IMR-90 (cell line): ENCODE results near the gene AUTS2. TPM values are rescaled to one million over a fixed set of nuclear protein-coding genes. Genes with fewer than 3 reads are reported as not detected.

ENCODE experiments used
- ATAC-seq: fragments of 200-7000 bp; cut with Tn5 transposase; 2 replicates; pipeline ENCODE4 v1.9.1; 2020; ENCODE audit warnings: low read depth, mild to moderate bottlenecking, moderate library complexity
- BruUV-seq: library from RNA; stranded (reverse); fragments of 400-500 nt; replicated peaks from 2 replicates; lab custom pipeline; 2021; lab: Mats Ljungman, UMichigan
- CTCF ChIA-PET: fragments of 300-600 bp; formaldehyde crosslinking; extraction: SDS; loops from one replicate; lab custom pipeline; 2021; ENCODE audit warnings: antibody characterized with exemption; lab: Yijun Ruan, JAX
- POLR2A ChIA-PET: fragments of 300-600 bp; sonication (Branson Sonifier 250); formaldehyde crosslinking; loops from one replicate; lab custom pipeline; 2022; ENCODE audit warnings: antibody characterized with exemption; ENCODE audit not compliant: unreplicated experiment; lab: Charles Lee
- DNase-seq: peaks from one replicate; pipeline ENCODE4 v3.0.0; 2013
- H2AFZ ChIP-seq: replicated peaks from 2 replicates; pipeline ENCODE3; 2013; ENCODE audit warnings: low read length, mild to moderate bottlenecking; ENCODE audit not compliant: poor library complexity
- H2AK5ac ChIP-seq: 2 replicates; pipeline ENCODE4 v1.6.1; 2013; ENCODE audit warnings: low read depth, low read length, inconsistent platforms
- H2AK9ac ChIP-seq: replicated peaks from 2 replicates; pipeline ENCODE3; 2013; ENCODE audit warnings: mild to moderate bottlenecking, low read depth, low read length, moderate library complexity; ENCODE audit not compliant: poor library complexity
- H2BK120ac ChIP-seq: 2 replicates; pipeline ENCODE4 v1.6.1; 2013; ENCODE audit warnings: low read depth, low read length, inconsistent platforms
- H2BK15ac ChIP-seq: 3 replicates; pipeline ENCODE4 v1.6.1; 2013; ENCODE audit warnings: low read depth, low read length, inconsistent platforms
- H2BK20ac ChIP-seq: 2 replicates; pipeline ENCODE4 v1.6.1; 2013; ENCODE audit warnings: low read depth, mild to moderate bottlenecking, inconsistent platforms, low read length, moderate library complexity
- H2BK5ac ChIP-seq: 2 replicates; pipeline ENCODE4 v1.6.1; 2013; ENCODE audit warnings: mild to moderate bottlenecking, low read depth, low read length, inconsistent platforms; ENCODE audit not compliant: poor library complexity, severe bottlenecking
- H3K14ac ChIP-seq: replicated peaks from 2 replicates; pipeline ENCODE4 v1.6.1; 2013; ENCODE audit warnings: low read depth, low read length, inconsistent platforms
- H3K18ac ChIP-seq: 2 replicates; pipeline ENCODE4 v1.6.1; 2013; ENCODE audit warnings: low read depth, low read length, control low read depth
- H3K23ac ChIP-seq: 2 replicates; pipeline ENCODE4 v1.6.1; 2013; ENCODE audit warnings: low read depth, low read length, inconsistent platforms
- H3K27ac ChIP-seq: 2 replicates; pipeline ENCODE4 v1.5.1; 2013; ENCODE audit warnings: mild to moderate bottlenecking, control low read depth, low read length; ENCODE audit not compliant: insufficient read depth
- H3K27me3 ChIP-seq: 2 replicates; pipeline ENCODE4 v1.6.1; 2013; ENCODE audit warnings: low read length; ENCODE audit not compliant: control insufficient read depth, insufficient read depth
- H3K36me3 ChIP-seq: 2 replicates; pipeline ENCODE4 v1.6.1; 2013; ENCODE audit warnings: low read length, mixed read lengths; ENCODE audit not compliant: control insufficient read depth, insufficient read depth
- H3K4ac ChIP-seq: 2 replicates; pipeline ENCODE4 v1.6.1; 2013; ENCODE audit warnings: low read depth, low read length, inconsistent platforms
- H3K4me1 ChIP-seq: 2 replicates; pipeline ENCODE4 v1.6.1; 2013; ENCODE audit warnings: low read length, mixed read lengths; ENCODE audit not compliant: control insufficient read depth, insufficient read depth
- H3K4me2 ChIP-seq: 2 replicates; pipeline ENCODE4 v1.6.1; 2013; ENCODE audit warnings: low read depth, mild to moderate bottlenecking, control low read depth, low read length, moderate library complexity
- H3K4me3 ChIP-seq: 2 replicates; pipeline ENCODE4 v1.5.1; 2013; ENCODE audit warnings: low read depth, mild to moderate bottlenecking, control low read depth, low read length, moderate library complexity; ENCODE audit not compliant: insufficient read depth
- H3K56ac ChIP-seq: 2 replicates; pipeline ENCODE4 v1.6.1; 2013; ENCODE audit warnings: low read length, inconsistent platforms; ENCODE audit not compliant: insufficient read depth; ENCODE audit errors: extremely low read depth
- H3K79me1 ChIP-seq, 2 experiments: 2 replicates each; pipeline ENCODE4 v1.6.1; 2013; ENCODE audit warnings: low read length in 2 of 2, inconsistent platforms in 1 of 2, low read depth in 1 of 2
- H3K9ac ChIP-seq: 2 replicates; pipeline ENCODE4 v1.6.1; 2013; ENCODE audit warnings: low read depth, low read length, control low read depth
- H3K9me1 ChIP-seq: 2 replicates; pipeline ENCODE4 v1.6.1; 2013; ENCODE audit warnings: low read length, inconsistent platforms; ENCODE audit not compliant: insufficient read depth
- H3K9me3 ChIP-seq: 2 replicates; pipeline ENCODE4 v1.6.1; 2013; ENCODE audit warnings: low read length; ENCODE audit not compliant: control insufficient read depth, insufficient read depth
- H4K20me1 ChIP-seq: 2 replicates; pipeline ENCODE4 v1.6.1; 2013; ENCODE audit warnings: low read length, inconsistent platforms; ENCODE audit not compliant: insufficient read depth
- H4K5ac ChIP-seq: 2 replicates; pipeline ENCODE4 v1.6.1; 2013; ENCODE audit warnings: mild to moderate bottlenecking, low read depth, low read length, control low read depth
- H4K8ac ChIP-seq, 2 experiments: 2 replicates each; pipeline ENCODE4 v1.6.1; 2013; ENCODE audit warnings: low read depth in 2 of 2, low read length in 2 of 2, control low read depth in 1 of 2, inconsistent platforms in 1 of 2
- H4K91ac ChIP-seq: 2 replicates; pipeline ENCODE4 v1.6.1; 2013; ENCODE audit warnings: low read depth, low read length, inconsistent platforms; ENCODE audit not compliant: insufficient read depth
- BHLHE40 ChIP-seq: fragments of 150-350 bp; IDR thresholded peaks from 2 replicates; pipeline ENCODE4 v1.6.1; 2016; ENCODE audit warnings: mild to moderate bottlenecking, low read depth, low read length
- CHD1 ChIP-seq: IDR thresholded peaks from 2 replicates; pipeline ENCODE4 v1.6.1; 2012; ENCODE audit warnings: low read depth, low read length, improper control_type of control experiment
- ELK1 ChIP-seq: fragments of 150-350 bp; IDR thresholded peaks from 2 replicates; pipeline ENCODE4 v1.6.1; 2016; ENCODE audit warnings: low read depth, mild to moderate bottlenecking, low read length, moderate library complexity, borderline replicate concordance
- FOS ChIP-seq: fragments of 150-350 bp; IDR thresholded peaks from 2 replicates; pipeline ENCODE4 v1.6.1; 2016; ENCODE audit warnings: low read depth, low read length
- MAFK ChIP-seq: IDR thresholded peaks from 2 replicates; pipeline ENCODE4 v1.6.1; 2012; ENCODE audit warnings: low read depth, low read length, improper control_type of control experiment
- MXI1 ChIP-seq: IDR thresholded peaks from 2 replicates; pipeline ENCODE4 v1.6.1; 2012; ENCODE audit warnings: low read depth, mild to moderate bottlenecking, low read length, moderate library complexity, borderline replicate concordance
- NFE2L2 ChIP-seq: fragments of 150-350 bp; IDR thresholded peaks from 2 replicates; pipeline ENCODE4 v1.6.1; 2016; ENCODE audit warnings: low read depth, mild to moderate bottlenecking, low read length
- POLR2A ChIP-seq: IDR thresholded peaks from 2 replicates; pipeline ENCODE4 v1.6.1; 2012; ENCODE audit warnings: mild to moderate bottlenecking, low read depth, low read length
- RAD21 ChIP-seq: IDR thresholded peaks from 2 replicates; pipeline ENCODE4 v1.6.1; 2012; ENCODE audit warnings: low read length, improper control_type of control experiment
- RCOR1 ChIP-seq: IDR thresholded peaks from 2 replicates; pipeline ENCODE4 v1.6.1; 2012; ENCODE audit warnings: mild to moderate bottlenecking, low read length, improper control_type of control experiment; ENCODE audit not compliant: insufficient replicate concordance
- RFX5 ChIP-seq: IDR thresholded peaks from 2 replicates; pipeline ENCODE4 v1.8.0; 2012; ENCODE audit warnings: low read depth, mild to moderate bottlenecking, low read length, moderate library complexity
- SMC3 ChIP-seq: fragments of 150-350 bp; IDR thresholded peaks from 2 replicates; pipeline ENCODE4 v1.6.1; 2016; ENCODE audit warnings: low read depth, mild to moderate bottlenecking, antibody characterized with exemption, low read length, moderate library complexity
- WGBS, 2 experiments: methylation state at CpG; one replicate each; pipeline versions ENCODE4 v1.1.5 to v1.1.7; 2013; ENCODE audit warnings: missing lambda C conversion rate in 2 of 2; ENCODE audit not compliant: insufficient read length in 1 of 2; ENCODE audit errors: extremely low coverage in 2 of 2; 5-methylcytosine and 5-hydroxymethylcytosine counted together
- dilution Hi-C: fragments of 300-500 bp; cut with HindIII; formaldehyde crosslinking; loops from one replicate; pipeline ENCODE4 v1.14.3; 2018; ENCODE audit warnings: low sequenced_read_pairs; ENCODE audit not compliant: unreplicated experiment
- in situ Hi-C: fragments of 300-500 bp; cut with MboI; formaldehyde crosslinking; loops from 3 replicates; pipeline ENCODE4 v1.14.3; 2019; ENCODE audit warnings: low sequenced_read_pairs, inconsistent platforms, mixed read lengths
- intact Hi-C: fragments of 100-400 bp; cut with micrococcal nuclease; formaldehyde crosslinking; loops from 2 replicates; pipeline ENCODE4 v1.10.0; 2022
- polyA plus RNA-seq, 3 experiments: library from polyadenylated mRNA; depleted of rRNA; stranded (reverse); fragments of >200 nt; gene quantifications; 2 replicates each; pipeline ENCODE4 v1.2.3, GENCODE V29; 2012; ENCODE audit warnings: low replicate concordance in 1 of 3
- total RNA-seq: library from RNA; depleted of rRNA; stranded (reverse); fragments of >200 nt; gene quantifications from 2 replicates; pipeline ENCODE4 v1.2.3, GENCODE V29; 2012
- TF ChIP-seq, protein P1 (sequence below): conservative IDR thresholded peaks from 2 replicates; pipeline ENCODE4 v1.5.1; 2012; ENCODE audit warnings: mild to moderate bottlenecking, low read depth, low read length, improper control_type of control experiment
- TF ChIP-seq, protein P2 (sequence below): fragments of 150-350 bp; IDR thresholded peaks from 2 replicates; pipeline ENCODE4 v1.6.1; 2017; ENCODE audit warnings: mild to moderate bottlenecking, antibody characterized with exemption, low read length, low read depth

The AUTS2 gene
- total and polyA plus RNA-seq, 2 of the 4 experiments (the other 2 are of a cell fraction): 0.90 to 3.0 TPM

- Histone ChIP-seq H3K36me3 (no peaks in the 10 kb centered on the region), H4K20me1 (no peaks in the 10 kb centered on the region), H3K27me3 (no peaks in the 10 kb centered on the region), H2BK120ac (no peak overlapping the region), H2BK20ac (no peak overlapping the region), H3K9ac (no peak overlapping the region), H2AFZ (no peak overlapping the region), H3K9me1 (no peaks in the 10 kb centered on the region), H3K14ac (no peak overlapping the region), H4K91ac (no peak overlapping the region), H3K79me1 (no peaks in the 10 kb centered on the region), H3K4me1 (no peaks in the 10 kb centered on the region), H2BK5ac (no peak overlapping the region), H4K8ac (no peak overlapping the region), H3K23ac (no peak overlapping the region), H2AK9ac (no peak overlapping the region), H3K4me2 (no peak overlapping the region), H2AK5ac (no peak overlapping the region), H3K9me3 (no peaks in the 10 kb centered on the region), H3K56ac (no peak overlapping the region), H3K4me3 (no peak overlapping the region), H2BK15ac (no peak overlapping the region), H3K18ac (no peak overlapping the region), H3K27ac (no peak overlapping the region), H4K5ac (no peak overlapping the region), H3K4ac (no peak overlapping the region)
- no TSS peak for BruUV-seq
- WGBS, 2 experiments: no CpG with 5 or more reads among the region's 1 CpG
- DNase-seq (no peak), ATAC-seq (no peak)
- dilution Hi-C loops: no loop called here
- POLR2A ChIA-PET: interaction anchor here (0.6 kb wide), 1 partner anchor 931 kb away, joined by 6 read pairs; no protein-coding TSS in a partner anchor
- in situ Hi-C loops: no loop called here
- TF ChIP-seq POLR2A (no peak), RCOR1 (no peak), RFX5 (no peak), FOS (no peak), SMC3 (no peak), RAD21 (no peak), CHD1 (no peak), MAFK (no peak), MXI1 (no peak), BHLHE40 (no peak), ELK1 (no peak), NFE2L2 (no peak)
- TF ChIP-seq, protein P1, sequence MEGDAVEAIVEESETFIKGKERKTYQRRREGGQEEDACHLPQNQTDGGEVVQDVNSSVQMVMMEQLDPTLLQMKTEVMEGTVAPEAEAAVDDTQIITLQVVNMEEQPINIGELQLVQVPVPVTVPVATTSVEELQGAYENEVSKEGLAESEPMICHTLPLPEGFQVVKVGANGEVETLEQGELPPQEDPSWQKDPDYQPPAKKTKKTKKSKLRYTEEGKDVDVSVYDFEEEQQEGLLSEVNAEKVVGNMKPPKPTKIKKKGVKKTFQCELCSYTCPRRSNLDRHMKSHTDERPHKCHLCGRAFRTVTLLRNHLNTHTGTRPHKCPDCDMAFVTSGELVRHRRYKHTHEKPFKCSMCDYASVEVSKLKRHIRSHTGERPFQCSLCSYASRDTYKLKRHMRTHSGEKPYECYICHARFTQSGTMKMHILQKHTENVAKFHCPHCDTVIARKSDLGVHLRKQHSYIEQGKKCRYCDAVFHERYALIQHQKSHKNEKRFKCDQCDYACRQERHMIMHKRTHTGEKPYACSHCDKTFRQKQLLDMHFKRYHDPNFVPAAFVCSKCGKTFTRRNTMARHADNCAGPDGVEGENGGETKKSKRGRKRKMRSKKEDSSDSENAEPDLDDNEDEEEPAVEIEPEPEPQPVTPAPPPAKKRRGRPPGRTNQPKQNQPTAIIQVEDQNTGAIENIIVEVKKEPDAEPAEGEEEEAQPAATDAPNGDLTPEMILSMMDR: no peak
- TF ChIP-seq, protein P2, sequence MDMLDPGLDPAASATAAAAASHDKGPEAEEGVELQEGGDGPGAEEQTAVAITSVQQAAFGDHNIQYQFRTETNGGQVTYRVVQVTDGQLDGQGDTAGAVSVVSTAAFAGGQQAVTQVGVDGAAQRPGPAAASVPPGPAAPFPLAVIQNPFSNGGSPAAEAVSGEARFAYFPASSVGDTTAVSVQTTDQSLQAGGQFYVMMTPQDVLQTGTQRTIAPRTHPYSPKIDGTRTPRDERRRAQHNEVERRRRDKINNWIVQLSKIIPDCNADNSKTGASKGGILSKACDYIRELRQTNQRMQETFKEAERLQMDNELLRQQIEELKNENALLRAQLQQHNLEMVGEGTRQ: no peak
- intact Hi-C loops: no loop called here
- CTCF ChIA-PET: no interaction called here
These were observed 261.1 kb downstream of the AUTS2 start for GRCh38 chr7:69859342-69859741.
